Tibial nerve (tissue), 4 donors: ENCODE results near the gene FRAS1.

Experiments used
- EP300 ChIP-seq, 2 donors: sonication (generic); formaldehyde crosslinking; IDR thresholded peaks; one replicate each; pipeline ENCODE4 v1.6.1; 2017; ENCODE audit warnings: antibody characterized with exemption in 2 of 2, mild to moderate bottlenecking in 1 of 2
- TF ChIP-seq, protein P1 (sequence below), 5 experiments: fragments of 200-600 bp in 3 of 5; fragments of 450-650 bp in 2 of 5; sonication (generic) in 3 of 5; IDR thresholded peaks; one replicate each; pipeline ENCODE4 v1.5.1; 2016 to 2019; ENCODE audit warnings: antibody characterized with exemption in 5 of 5, mild to moderate bottlenecking in 3 of 5, moderate library complexity in 2 of 5

DNA sequence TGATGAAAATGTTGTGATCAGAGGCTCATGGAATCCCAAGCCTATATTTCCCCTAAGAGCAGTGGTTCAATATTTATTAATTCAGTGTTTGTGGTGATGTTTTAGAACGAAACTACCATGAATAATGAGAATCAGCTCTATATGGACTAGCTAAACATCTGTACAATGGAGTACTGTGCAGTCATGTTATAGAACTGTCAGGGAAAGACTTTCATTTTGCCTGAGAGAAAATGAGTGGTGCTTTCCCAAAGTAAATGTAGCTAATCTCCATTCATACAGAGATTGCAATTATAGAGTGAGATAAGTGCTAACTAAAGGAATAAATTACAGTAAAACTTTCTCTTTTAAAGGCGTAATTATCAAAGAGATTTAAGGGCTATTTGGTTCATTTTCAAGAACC lies 147.1 kb downstream of the FRAS1 start:
- TF ChIP-seq, protein P1, sequence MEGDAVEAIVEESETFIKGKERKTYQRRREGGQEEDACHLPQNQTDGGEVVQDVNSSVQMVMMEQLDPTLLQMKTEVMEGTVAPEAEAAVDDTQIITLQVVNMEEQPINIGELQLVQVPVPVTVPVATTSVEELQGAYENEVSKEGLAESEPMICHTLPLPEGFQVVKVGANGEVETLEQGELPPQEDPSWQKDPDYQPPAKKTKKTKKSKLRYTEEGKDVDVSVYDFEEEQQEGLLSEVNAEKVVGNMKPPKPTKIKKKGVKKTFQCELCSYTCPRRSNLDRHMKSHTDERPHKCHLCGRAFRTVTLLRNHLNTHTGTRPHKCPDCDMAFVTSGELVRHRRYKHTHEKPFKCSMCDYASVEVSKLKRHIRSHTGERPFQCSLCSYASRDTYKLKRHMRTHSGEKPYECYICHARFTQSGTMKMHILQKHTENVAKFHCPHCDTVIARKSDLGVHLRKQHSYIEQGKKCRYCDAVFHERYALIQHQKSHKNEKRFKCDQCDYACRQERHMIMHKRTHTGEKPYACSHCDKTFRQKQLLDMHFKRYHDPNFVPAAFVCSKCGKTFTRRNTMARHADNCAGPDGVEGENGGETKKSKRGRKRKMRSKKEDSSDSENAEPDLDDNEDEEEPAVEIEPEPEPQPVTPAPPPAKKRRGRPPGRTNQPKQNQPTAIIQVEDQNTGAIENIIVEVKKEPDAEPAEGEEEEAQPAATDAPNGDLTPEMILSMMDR (IDR thresholded peaks at IDR 0.05): no peak
- no peak for TF ChIP-seq EP300 (IDR thresholded peaks at IDR 0.05)
